Thoracic aorta (tissue), 2 donors: ENCODE results near the gene UNC5B. TPM values are rescaled to one million over a fixed set of nuclear protein-coding genes. Genes with fewer than 3 reads are reported as not detected.

Experiments
- ATAC-seq: fragments of 150-250 bp; one replicate; pipeline ENCODE4 v1.8.0; 2017; ENCODE audit warnings: low read depth; ENCODE audit not compliant: insufficient number of reproducible peaks, low FRiP score
- DNase-seq: peaks from one replicate; pipeline ENCODE4 v3.0.0-alpha.2; 2020; ENCODE audit warnings: low spot score
- H3K27ac ChIP-seq, 2 donors: fragments of 200-600 bp; sonication (generic); 1 replicate in 1 of 2; 2 replicates in 1 of 2; pipeline ENCODE4 v1.5.1; 2016; ENCODE audit warnings: mild to moderate bottlenecking in 2 of 2, moderate library complexity in 2 of 2
- H3K27me3 ChIP-seq: fragments of 200-600 bp; sonication (generic); replicated peaks from 2 replicates; pipeline ENCODE4 v1.6.0; 2016; ENCODE audit warnings: mild to moderate bottlenecking; ENCODE audit not compliant: insufficient read depth
- H3K36me3 ChIP-seq: fragments of 200-600 bp; sonication (generic); one replicate; pipeline ENCODE4 v1.5.1; 2016
- H3K4me1 ChIP-seq, 2 donors: fragments of 200-600 bp; sonication (generic); 1 replicate in 1 of 2; 2 replicates in 1 of 2; pipeline versions ENCODE4 v1.5.1 to v1.6.0; 2016; ENCODE audit warnings: low read depth in 2 of 2, mild to moderate bottlenecking in 1 of 2; ENCODE audit not compliant: control insufficient read depth in 1 of 2
- H3K4me3 ChIP-seq: fragments of 200-600 bp; sonication (generic); 2 replicates; pipeline ENCODE4 v1.5.1; 2016; ENCODE audit warnings: mild to moderate bottlenecking
- H3K9me3 ChIP-seq: fragments of 200-600 bp; sonication (generic); 2 replicates; pipeline ENCODE4 v1.5.1; 2016
- total RNA-seq, 2 donors: library from RNA; depleted of rRNA; stranded (reverse); fragments of >200 nt; gene quantifications; one replicate each; pipeline versions ENCODE4 v1.1.0 to v1.2.3, GENCODE V29; 2016
- TF ChIP-seq, protein P1 (sequence below): fragments of 200-600 bp; sonication (generic); IDR thresholded peaks from one replicate; pipeline ENCODE4 v1.5.1; 2019; ENCODE audit warnings: antibody characterized with exemption

The UNC5B gene
- total RNA-seq, 2 donors from 2014 or later: 18.3 to 24.2 TPM

DNA sequence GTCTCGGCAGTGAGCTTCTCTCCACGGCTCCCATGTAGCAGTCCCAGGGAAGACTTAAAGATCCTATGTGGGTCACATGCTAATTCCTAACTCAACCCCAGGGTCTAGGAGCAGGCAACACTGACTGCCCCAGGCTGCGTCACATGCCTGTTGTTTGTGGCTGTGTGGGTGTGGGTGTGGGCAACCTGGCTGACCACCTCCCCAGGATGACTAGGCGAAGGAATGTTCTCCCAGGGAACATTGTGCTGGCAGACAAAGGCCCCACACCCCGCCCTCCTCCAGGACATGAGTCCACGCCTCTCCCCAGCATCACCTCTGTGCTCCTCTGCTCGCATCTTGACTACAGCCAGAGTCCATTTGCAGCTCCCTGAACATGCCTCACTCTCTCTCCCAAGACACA is 137.0 kb downstream of the UNC5B start:
- H3K4me1 ChIP-seq: no peaks in the 10 kb centered on the region
- no peak overlapping the region for H3K4me3 ChIP-seq
- no peak for ATAC-seq
- no peak for DNase-seq
- TF ChIP-seq, protein P1, sequence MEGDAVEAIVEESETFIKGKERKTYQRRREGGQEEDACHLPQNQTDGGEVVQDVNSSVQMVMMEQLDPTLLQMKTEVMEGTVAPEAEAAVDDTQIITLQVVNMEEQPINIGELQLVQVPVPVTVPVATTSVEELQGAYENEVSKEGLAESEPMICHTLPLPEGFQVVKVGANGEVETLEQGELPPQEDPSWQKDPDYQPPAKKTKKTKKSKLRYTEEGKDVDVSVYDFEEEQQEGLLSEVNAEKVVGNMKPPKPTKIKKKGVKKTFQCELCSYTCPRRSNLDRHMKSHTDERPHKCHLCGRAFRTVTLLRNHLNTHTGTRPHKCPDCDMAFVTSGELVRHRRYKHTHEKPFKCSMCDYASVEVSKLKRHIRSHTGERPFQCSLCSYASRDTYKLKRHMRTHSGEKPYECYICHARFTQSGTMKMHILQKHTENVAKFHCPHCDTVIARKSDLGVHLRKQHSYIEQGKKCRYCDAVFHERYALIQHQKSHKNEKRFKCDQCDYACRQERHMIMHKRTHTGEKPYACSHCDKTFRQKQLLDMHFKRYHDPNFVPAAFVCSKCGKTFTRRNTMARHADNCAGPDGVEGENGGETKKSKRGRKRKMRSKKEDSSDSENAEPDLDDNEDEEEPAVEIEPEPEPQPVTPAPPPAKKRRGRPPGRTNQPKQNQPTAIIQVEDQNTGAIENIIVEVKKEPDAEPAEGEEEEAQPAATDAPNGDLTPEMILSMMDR: no peak
- H3K27ac ChIP-seq: no peak overlapping the region
- H3K36me3 ChIP-seq: no peaks in the 10 kb centered on the region
- H3K9me3 ChIP-seq: no peaks in the 10 kb centered on the region
- H3K27me3 ChIP-seq: no peaks in the 10 kb centered on the region

DNA sequence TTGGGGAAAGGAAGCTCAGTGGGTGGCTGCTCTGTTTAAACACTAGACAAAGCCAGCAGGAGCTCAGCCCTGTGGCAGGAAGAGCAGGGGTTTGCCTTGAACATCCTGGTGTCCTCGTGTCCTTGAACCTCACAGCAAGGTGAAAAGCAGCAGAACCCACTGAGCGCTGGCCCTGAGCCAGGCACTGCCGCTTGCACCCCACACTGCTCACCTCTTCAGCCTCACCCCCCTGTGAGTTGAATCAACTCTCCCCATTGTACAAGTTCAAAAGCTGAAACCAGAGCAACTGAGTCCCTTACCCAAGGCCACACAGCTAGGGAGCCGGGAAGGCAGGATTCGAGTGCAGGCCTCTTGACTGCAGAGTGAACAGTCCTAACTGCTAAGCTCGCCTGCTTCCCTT is 138.7 kb downstream of the UNC5B start:
- no peaks in the 10 kb centered on the region for H3K9me3 ChIP-seq
- H3K27ac ChIP-seq: no peak overlapping the region
- H3K4me1 ChIP-seq: no peaks in the 10 kb centered on the region
- no peaks in the 10 kb centered on the region for H3K27me3 ChIP-seq
- H3K36me3 ChIP-seq: peaks cover 2% of the 10 kb centered on the region
- H3K4me3 ChIP-seq: no peak overlapping the region
- DNase-seq (no peak), ATAC-seq (no peak)
- TF ChIP-seq, protein P1: no peak

DNA sequence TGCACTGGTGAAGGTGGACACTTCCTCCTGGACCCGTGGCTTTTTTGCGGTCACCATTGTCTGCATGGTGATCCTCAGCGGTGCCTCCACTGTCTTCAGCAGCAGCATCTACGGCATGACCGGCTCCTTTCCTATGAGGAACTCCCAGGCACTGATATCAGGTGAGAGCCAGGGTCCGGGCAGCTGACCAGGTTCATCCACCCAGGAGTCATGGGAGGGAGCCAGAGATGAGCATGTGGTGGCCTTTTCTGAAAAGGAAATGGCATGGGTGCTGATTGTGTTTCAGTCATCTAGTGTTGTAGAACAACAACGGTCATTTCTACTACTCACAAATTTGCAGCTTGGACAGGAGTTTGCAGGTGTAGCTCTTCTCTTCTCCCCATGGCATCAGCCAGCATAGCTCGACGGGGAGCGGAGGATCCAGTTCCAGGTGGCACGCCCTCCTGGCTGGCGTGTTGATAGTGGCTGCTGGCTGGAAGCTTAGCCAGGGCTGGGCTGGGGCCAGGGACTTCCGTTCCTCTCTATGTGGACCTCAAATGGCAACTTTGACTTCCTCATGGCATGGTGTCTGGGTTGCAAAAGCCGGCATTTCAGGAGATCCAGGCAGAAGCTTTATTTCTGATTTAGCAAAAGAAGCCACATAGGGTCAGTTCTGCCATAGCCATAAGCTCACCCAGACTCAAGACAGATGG is 139.4 kb downstream of the UNC5B start:
- Histone ChIP-seq H3K9me3 (no peaks in the 10 kb centered on the region), H3K27ac (no peak overlapping the region), H3K4me3 (no peak overlapping the region), H3K4me1 (no peaks in the 10 kb centered on the region), H3K36me3 (peaks cover 8% of the 10 kb centered on the region), H3K27me3 (no peaks in the 10 kb centered on the region)
- DNase-seq: no peak
- ATAC-seq: no peak
- TF ChIP-seq, protein P1: no peak

Other genes with a start within 250 kb of the UNC5B start
- 1 to 10 TPM; 3.2 to 5.9 TPM for gene SLC29A3, start 106.7 kb downstream of the UNC5B start, total RNA-seq
- gene CDH23, start 184.3 kb downstream of the UNC5B start, total RNA-seq: 10 to 100 TPM; 10.6 to 10.8 TPM